ENCODE measurements around the gene ANKFN1. TPM values are rescaled to one million over a fixed set of nuclear protein-coding genes. Genes with fewer than 3 reads are reported as not detected.

The ANKFN1 gene
- total RNA-seq, 1 experiment from 2014 or later, result not detected

GRCh38 chr17:56351675-56352074 is 198.4 kb downstream of the ANKFN1 start:
- no peak overlapping the region for H2AK5ac ChIP-seq (ENCODE audit: insufficient read length, low read length)
- no peak overlapping the region for H2AFZ ChIP-seq (ENCODE audit: low read length)

More at GRCh38 chr17:56351675-56352074, 198.4 kb downstream of the ANKFN1 start:
- Histone ChIP-seq H3K4me1 (ENCODE audit: insufficient read depth, low read length) (no peaks in the 10 kb centered on the region), H2BK5ac (ENCODE audit: insufficient read length, low read length) (no peak overlapping the region), H2BK20ac (ENCODE audit: low read depth, low read length, poor library complexity, severe bottlenecking) (no peak overlapping the region), H3K27me3 (ENCODE audit: insufficient read depth, low read length) (no peaks in the 10 kb centered on the region), H2BK120ac (ENCODE audit: low read depth, low read length, poor library complexity, severe bottlenecking) (no peak overlapping the region), H3K79me2 (ENCODE audit: insufficient read depth, low read length) (no peaks in the 10 kb centered on the region), H4K20me1 (ENCODE audit: control insufficient read depth, insufficient read depth, insufficient read length) (no peaks in the 10 kb centered on the region), H3K79me1 (ENCODE audit: insufficient read depth, low read depth, low read length, poor library complexity, severe bottlenecking) (no peaks in the 10 kb centered on the region), H3K4me2 (ENCODE audit: insufficient read depth, insufficient read length, low read length) (no peak overlapping the region), H2BK12ac (ENCODE audit: insufficient read length, low read depth, low read length) (no peak overlapping the region), H3K56ac (ENCODE audit: insufficient read length, low read depth, low read length) (no peak overlapping the region), H3K18ac (ENCODE audit: insufficient read length, low read depth, low read length) (no peak overlapping the region), H3K27ac (ENCODE audit: insufficient read length, low read depth, low read length) (no peak overlapping the region), H4K91ac (ENCODE audit: insufficient read length, low read depth, low read length) (no peak overlapping the region), H3K4ac (ENCODE audit: low read depth, low read length) (no peak overlapping the region), H2BK15ac (ENCODE audit: low read depth, low read length) (no peak overlapping the region), H4K8ac (replicated peaks; ENCODE audit: insufficient read length, low read depth, low read length) (no peak overlapping the region), H3K23me2 (ENCODE audit: insufficient read length, low read depth, low read length, poor library complexity, severe bottlenecking) (no peaks in the 10 kb centered on the region), H3K9ac (ENCODE audit: extremely low read depth, insufficient read length, low read length) (no peak overlapping the region), H3K14ac (ENCODE audit: insufficient read depth, low read length) (no peak overlapping the region), H3K9me3 (ENCODE audit: control insufficient read depth, low read depth, low read length) (no peaks in the 10 kb centered on the region), H4K5ac (ENCODE audit: insufficient read length, low read depth, low read length) (no peak overlapping the region), H3K23ac (ENCODE audit: insufficient read length, low read depth, low read length) (no peak overlapping the region), H3T11ph (ENCODE audit: low read length) (no peak overlapping the region)
- H3K27ac Mint-ChIP-seq, result no peak overlapping the region
- TF ChIP-seq CTCF (conservative IDR thresholded peaks at IDR 0.05), result no peak
- no peaks in the 10 kb centered on the region for H3K4me1 Mint-ChIP-seq
- H3K9me3 Mint-ChIP-seq, result no peaks in the 10 kb centered on the region; a peak in 1 of 5 replicates
- no CpG with 5 or more reads among the region's 5 CpGs for WGBS (ENCODE audit: extremely low coverage, insufficient read length, low lambda C conversion rate)
- no peak for DNase-seq
- no peak overlapping the region for H3K4me3 Mint-ChIP-seq
- H3K36me3 Mint-ChIP-seq (ENCODE audit: insufficient read depth in 1 of 3, low read depth in 3 of 3), result no peaks in the 10 kb centered on the region; a peak in 1 of 7 replicates
- H3K27me3 Mint-ChIP-seq (ENCODE audit: low read depth), result no peaks in the 10 kb centered on the region
